Measurements from ENCODE around the gene RAB31.

The RAB31 gene

GRCh38 chr18:9790261-9790660, 82.2 kb downstream of the RAB31 start:
- no peak for DNase-seq (ENCODE audit: low spot score)

- DNase-seq (ENCODE audit: low spot score): no peak
Observed at GRCh38 chr18:9791991-9792390, 83.9 kb downstream of the RAB31 start.

GRCh38 chr18:9792565-9793245, 84.6 kb downstream of the RAB31 start:
- DNase-seq (ENCODE audit: low spot score): no peak

- no peak for DNase-seq (ENCODE audit: low spot score)
Observed at GRCh38 chr18:9796011-9796410, 87.9 kb downstream of the RAB31 start.

GRCh38 chr18:9796935-9797549, 88.9 kb downstream of the RAB31 start:
- no peak for DNase-seq (ENCODE audit: low spot score)

GRCh38 chr18:9802175-9803062, 94.3 kb downstream of the RAB31 start:
- DNase-seq (ENCODE audit: low spot score): no peak

- no peak for DNase-seq (ENCODE audit: low spot score)
Observed at GRCh38 chr18:9803063-9803697, 95.1 kb downstream of the RAB31 start.

- DNase-seq (ENCODE audit: low spot score): no peak
Observed at GRCh38 chr18:9803698-9804516, 95.8 kb downstream of the RAB31 start.

- no peak for DNase-seq (ENCODE audit: low spot score)
Observed at GRCh38 chr18:9804517-9805104, 96.5 kb downstream of the RAB31 start.

- no peak for DNase-seq (ENCODE audit: low spot score)
Observed at GRCh38 chr18:9806905-9807304, 98.8 kb downstream of the RAB31 start.

GRCh38 chr18:9808295-9809241, 100.5 kb downstream of the RAB31 start:
- DNase-seq (ENCODE audit: low spot score): no peak

GRCh38 chr18:9809697-9810096, 101.6 kb downstream of the RAB31 start:
- no peak for DNase-seq (ENCODE audit: low spot score)

GRCh38 chr18:9810299-9810698, 102.2 kb downstream of the RAB31 start:
- no peak for DNase-seq (ENCODE audit: low spot score)

- DNase-seq (ENCODE audit: low spot score): no peak
Observed at GRCh38 chr18:9810994-9811705, 103.0 kb downstream of the RAB31 start.

- no peak for DNase-seq (ENCODE audit: low spot score)
Observed at GRCh38 chr18:9811978-9812377, 103.9 kb downstream of the RAB31 start.

GRCh38 chr18:9814431-9814830, 106.3 kb downstream of the RAB31 start:
- DNase-seq (ENCODE audit: low spot score): no peak

GRCh38 chr18:9817286-9817685, 109.2 kb downstream of the RAB31 start:
- DNase-seq (ENCODE audit: low spot score): no peak

GRCh38 chr18:9817725-9818422, 109.8 kb downstream of the RAB31 start:
- DNase-seq (ENCODE audit: low spot score): no peak

- no peak for DNase-seq (ENCODE audit: low spot score)
Observed at GRCh38 chr18:9818423-9818734, 110.3 kb downstream of the RAB31 start.

Data from COLO829 (cell line).